HepG2 (cell line): Measurements from ENCODE around the gene SECTM1. TPM values are rescaled to one million over a fixed set of nuclear protein-coding genes. Genes with fewer than 3 reads are reported as not detected.

Experiments used
- AFF4 ChIP-seq: sonication (generic); formaldehyde crosslinking; IDR thresholded peaks from 2 replicates; pipeline ENCODE4 v1.4.0; 2020; ENCODE audit warnings: missing genetic modification reagents
- BHLHE40 ChIP-seq: IDR thresholded peaks from 2 replicates; pipeline ENCODE4 v1.6.1; 2011; ENCODE audit warnings: low read length, improper control_type of control experiment
- BRCA1 ChIP-seq: sonication (generic); formaldehyde crosslinking; IDR thresholded peaks from 2 replicates; pipeline ENCODE4 v1.4.0; 2020; ENCODE audit warnings: missing genetic modification reagents
- CEBPZ ChIP-seq: IDR thresholded peaks from 2 replicates; pipeline ENCODE4 v1.6.1; 2012; ENCODE audit warnings: low read length, improper control_type of control experiment
- CENPT ChIP-seq: sonication (generic); formaldehyde crosslinking; IDR thresholded peaks from 2 replicates; pipeline ENCODE4 v1.8.0; 2022; ENCODE audit warnings: low read depth, mild to moderate bottlenecking, moderate library complexity, missing genetic modification reagents
- DNMT3B ChIP-seq: conservative IDR thresholded peaks from 2 replicates; pipeline ENCODE4 v1.6.1; 2016; ENCODE audit warnings: missing biosample characterization, control low read depth
- FOXP1 ChIP-seq, 2 experiments: fragments of 450-650 bp in 1 of 2; IDR thresholded peaks; 2 replicates each; pipeline ENCODE4 v1.6.1; 2017 to 2018; ENCODE audit warnings: antibody characterized with exemption in 1 of 2
- NFYC ChIP-seq: IDR thresholded peaks from 2 replicates; pipeline ENCODE4 v1.6.1; 2016; ENCODE audit warnings: missing genetic modification reagents, missing compliant biosample characterization
- POLR2G ChIP-seq: fragments of 200-400 bp; formaldehyde crosslinking; IDR thresholded peaks from 2 replicates; pipeline ENCODE4 v1.6.1; 2018; ENCODE audit warnings: mild to moderate bottlenecking, low read depth, low read length, moderate library complexity
- SOX5 ChIP-seq: IDR thresholded peaks from 2 replicates; pipeline ENCODE4 v1.6.1; 2016; ENCODE audit warnings: borderline replicate concordance
- SP5 ChIP-seq: IDR thresholded peaks from 2 replicates; pipeline ENCODE4 v1.6.1; 2016; ENCODE audit warnings: low read depth, borderline replicate concordance
- TARDBP ChIP-seq: sonication (generic); formaldehyde crosslinking; IDR thresholded peaks from 2 replicates; pipeline ENCODE4 v1.8.0; 2022; ENCODE audit warnings: mild to moderate bottlenecking, missing genetic modification reagents
- ZBTB38 ChIP-seq: sonication (generic); formaldehyde crosslinking; IDR thresholded peaks from 2 replicates; pipeline ENCODE4 v1.5.1; 2020; ENCODE audit warnings: mild to moderate bottlenecking, missing genetic modification reagents
- ZBTB7B ChIP-seq: sonication (generic); formaldehyde crosslinking; IDR thresholded peaks from 2 replicates; pipeline ENCODE4 v1.4.0; 2020; ENCODE audit warnings: missing genetic modification reagents
- ZNF605 ChIP-seq: sonication (generic); formaldehyde crosslinking; IDR thresholded peaks from 2 replicates; pipeline ENCODE4 v1.8.0; 2022; ENCODE audit warnings: mild to moderate bottlenecking, missing genetic modification reagents
- ZNF616 ChIP-seq: sonication (generic); formaldehyde crosslinking; IDR thresholded peaks from 2 replicates; pipeline ENCODE4 v1.5.0; 2020; ENCODE audit warnings: low read depth, mild to moderate bottlenecking, missing genetic modification reagents
- polyA plus RNA-seq, 8 experiments: library from polyadenylated mRNA; depleted of rRNA in 3 of 8; stranded (reverse) in 7 of 8; unstranded in 1 of 8; fragments of >200 nt; fragmentation: Illumina TruSeq in 4 of 8; extraction: Trizol in 4 of 8; gene quantifications; 2 replicates each; pipeline versions ENCODE4 v1.2.1 to v1.2.3, GENCODE V29; 2011 to 2016; ENCODE audit warnings: low read depth in 4 of 8, missing spikeins in 1 of 8, mixed read lengths in 1 of 8; ENCODE audit not compliant: insufficient read depth in 1 of 8
- total RNA-seq, 5 experiments: library from RNA; depleted of rRNA; stranded (reverse); fragments of >200 nt; fragmentation: Illumina TruSeq; extraction: Trizol; gene quantifications; 2 replicates each; pipeline ENCODE4 v1.2.3, GENCODE V29; 2016; ENCODE audit warnings: low read depth in 1 of 5
- TF ChIP-seq, protein P1 (sequence below): sonication (generic); formaldehyde crosslinking; IDR thresholded peaks from 2 replicates; pipeline ENCODE4 v1.4.0; 2020; ENCODE audit warnings: missing genetic modification reagents
- TF ChIP-seq, protein P2 (sequence below), 2 experiments: sonication (generic) in 1 of 2; formaldehyde crosslinking in 1 of 2; IDR thresholded peaks; 2 replicates each; pipeline versions ENCODE4 v1.4.0 to v1.6.1; 2018 to 2020; ENCODE audit warnings: missing genetic modification reagents in 2 of 2, borderline replicate concordance in 1 of 2, low read depth in 1 of 2, mild to moderate bottlenecking in 1 of 2, missing biosample characterization in 1 of 2

Gene SECTM1
- total and polyA plus RNA-seq, 2 of the 13 experiments (the other 11 are each of a cell fraction or from before 2014, with no cell fraction given), result 3.5 to 5.3 TPM

DNA sequence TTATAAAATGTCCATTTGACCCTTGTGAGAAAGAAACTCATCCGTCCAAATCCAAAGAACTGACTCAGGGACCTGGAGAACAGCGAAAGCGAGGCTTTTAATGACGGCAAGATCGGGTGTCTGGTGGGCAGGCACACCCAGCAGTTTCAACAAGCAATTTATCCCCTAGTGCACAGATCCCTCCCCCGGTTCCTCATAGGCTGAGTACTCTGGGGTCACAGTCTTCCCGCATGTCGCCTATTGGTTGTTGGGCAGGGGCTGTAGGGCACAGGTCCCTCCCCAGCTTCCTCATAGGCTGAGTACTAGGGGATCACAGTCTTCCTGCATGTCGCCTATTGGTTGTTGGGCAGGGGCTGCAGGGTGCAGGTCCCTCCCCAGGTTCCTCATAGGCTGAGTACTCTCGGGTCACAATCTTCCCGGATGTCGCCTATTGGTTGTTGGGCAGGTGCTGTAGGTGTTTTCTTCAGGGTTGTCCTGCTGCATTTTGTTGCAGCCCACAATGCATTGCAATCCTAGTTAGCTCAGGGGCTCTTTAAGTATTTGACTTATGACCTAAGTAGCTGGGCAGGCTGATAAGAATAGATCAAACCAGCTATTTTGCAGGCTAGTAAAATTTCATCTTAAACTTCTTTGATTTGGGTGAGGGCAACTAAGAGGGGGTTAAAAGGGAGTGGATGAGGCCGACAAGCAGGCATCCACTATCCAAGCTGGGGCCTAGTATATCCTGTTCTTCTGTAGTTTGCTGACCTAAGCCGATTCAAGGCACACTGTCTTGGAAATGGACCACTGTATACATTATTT is 34.4 kb upstream of the SECTM1 start (continued):
- TF ChIP-seq ZNF616 (no peak), BRCA1 (no peak), TARDBP (CRISPR knock-in tag) (no peak; the same call in 1 of the 2 replicates), BHLHE40 (0 out of 2 replicates have a peak, but pooled peaks have one; percentile 13), SP5 (CRISPR knock-in tag) (peak; percentile 20; the same call in 1 of the 2 replicates), AFF4 (no peak), FOXP1 (IDR thresholded peaks at IDR 0.05) (no peak), FOXP1 (CRISPR knock-in tag; IDR thresholded peaks at IDR 0.05) (0 out of 2 replicates have a peak, but pooled peaks have one; percentile 42), CENPT (no peak), ZNF605 (CRISPR knock-in tag) (peak; percentile 86), SOX5 (CRISPR knock-in tag) (peak; percentile 40; the same call in 1 of the 2 replicates), ZBTB38 (CRISPR knock-in tag) (peak; percentile 66; the same call in 1 of the 2 replicates), DNMT3B (CRISPR knock-in tag) (peak; percentile 73; the same call in 1 of the 2 replicates), CEBPZ (peak; percentile 70), POLR2G (peak; percentile 88), NFYC (CRISPR knock-in tag) (peak; percentile 99), ZBTB7B (CRISPR knock-in tag) (0 out of 2 replicates have a peak, but pooled peaks have one; percentile 33)
- TF ChIP-seq, protein P1, sequence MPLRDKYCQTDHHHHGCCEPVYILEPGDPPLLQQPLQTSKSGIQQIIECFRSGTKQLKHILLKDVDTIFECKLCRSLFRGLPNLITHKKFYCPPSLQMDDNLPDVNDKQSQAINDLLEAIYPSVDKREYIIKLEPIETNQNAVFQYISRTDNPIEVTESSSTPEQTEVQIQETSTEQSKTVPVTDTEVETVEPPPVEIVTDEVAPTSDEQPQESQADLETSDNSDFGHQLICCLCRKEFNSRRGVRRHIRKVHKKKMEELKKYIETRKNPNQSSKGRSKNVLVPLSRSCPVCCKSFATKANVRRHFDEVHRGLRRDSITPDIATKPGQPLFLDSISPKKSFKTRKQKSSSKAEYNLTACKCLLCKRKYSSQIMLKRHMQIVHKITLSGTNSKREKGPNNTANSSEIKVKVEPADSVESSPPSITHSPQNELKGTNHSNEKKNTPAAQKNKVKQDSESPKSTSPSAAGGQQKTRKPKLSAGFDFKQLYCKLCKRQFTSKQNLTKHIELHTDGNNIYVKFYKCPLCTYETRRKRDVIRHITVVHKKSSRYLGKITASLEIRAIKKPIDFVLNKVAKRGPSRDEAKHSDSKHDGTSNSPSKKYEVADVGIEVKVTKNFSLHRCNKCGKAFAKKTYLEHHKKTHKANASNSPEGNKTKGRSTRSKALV (CRISPR knock-in tag), result 0 out of 2 replicates have a peak, but pooled peaks have one; percentile 36
- TF ChIP-seq, protein P2, sequence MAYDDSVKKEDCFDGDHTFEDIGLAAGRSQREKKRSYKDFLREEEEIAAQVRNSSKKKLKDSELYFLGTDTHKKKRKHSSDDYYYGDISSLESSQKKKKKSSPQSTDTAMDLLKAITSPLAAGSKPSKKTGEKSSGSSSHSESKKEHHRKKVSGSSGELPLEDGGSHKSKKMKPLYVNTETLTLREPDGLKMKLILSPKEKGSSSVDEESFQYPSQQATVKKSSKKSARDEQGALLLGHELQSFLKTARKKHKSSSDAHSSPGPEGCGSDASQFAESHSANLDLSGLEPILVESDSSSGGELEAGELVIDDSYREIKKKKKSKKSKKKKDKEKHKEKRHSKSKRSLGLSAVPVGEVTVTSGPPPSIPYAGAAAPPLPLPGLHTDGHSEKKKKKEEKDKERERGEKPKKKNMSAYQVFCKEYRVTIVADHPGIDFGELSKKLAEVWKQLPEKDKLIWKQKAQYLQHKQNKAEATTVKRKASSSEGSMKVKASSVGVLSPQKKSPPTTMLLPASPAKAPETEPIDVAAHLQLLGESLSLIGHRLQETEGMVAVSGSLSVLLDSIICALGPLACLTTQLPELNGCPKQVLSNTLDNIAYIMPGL (CRISPR knock-in tag; IDR thresholded peaks at IDR 0.05; ENCODE audit: borderline replicate concordance in 1 of 2, low read depth in 1 of 2), result 0 out of 4 replicates have a peak, but pooled peaks of 1 of the 2 experiments have one; percentile 24
